B cell (primary cell): ENCODE data around the gene UPK3BL2. TPM values are rescaled to one million over a fixed set of nuclear protein-coding genes. Genes with fewer than 3 reads are reported as not detected.
"Not testable (repeated sequence)": the region's sequence is repeated elsewhere in the genome, so short reads cannot be mapped to it uniquely, and the experiment has no call there.

ENCODE experiments used
- ATAC-seq: fragments of 200-7000 bp; cut with Tn5 transposase; one replicate; pipeline ENCODE4 v1.10.0; 2021; ENCODE audit warnings: low read depth, mild to moderate bottlenecking, moderate number of reproducible peaks, moderate library complexity
- CTCF ChIA-PET: fragments of 350-600 bp; sonication (Branson Sonifier 250); formaldehyde crosslinking; loops from one replicate; lab custom pipeline; 2021; ENCODE audit warnings: antibody characterized with exemption, inconsistent platforms; lab: Charles Lee
- POLR2A ChIA-PET: fragments of 350-600 bp; sonication (Branson Sonifier 250); formaldehyde crosslinking; loops from one replicate; lab custom pipeline; 2021; ENCODE audit warnings: antibody characterized with exemption; lab: Charles Lee
- DNase-seq: peaks from one replicate; pipeline ENCODE4 v3.0.0; 2013
- H2AFZ ChIP-seq: 2 replicates; pipeline ENCODE4 v1.6.1; 2012; ENCODE audit warnings: mild to moderate bottlenecking, low read depth, low read length; ENCODE audit not compliant: insufficient read depth, poor library complexity, severe bottlenecking
- H3K27ac ChIP-seq, 2 donors: 1 replicate in 1 of 2; 2 replicates in 1 of 2; pipeline ENCODE4 v1.5.1; 2012 to 2013; ENCODE audit warnings: low read length in 2 of 2, mild to moderate bottlenecking in 2 of 2, moderate library complexity in 1 of 2
- H3K27me3 ChIP-seq, 4 experiments: fragments of 200-600 bp in 1 of 4; sonication (generic) in 1 of 4; replicated peaks in 1 of 4; 1 replicate in 2 of 4; 2 replicates in 2 of 4; pipeline versions ENCODE4 v1.6.1 to v1.7.0; 2013 to 2016; ENCODE audit warnings: low read length in 3 of 4, mild to moderate bottlenecking in 2 of 4, mixed read lengths in 1 of 4, moderate library complexity in 1 of 4; ENCODE audit not compliant: insufficient read depth in 4 of 4, control insufficient read depth in 3 of 4; ENCODE audit errors: control extremely low read depth in 1 of 4
- H3K36me3 ChIP-seq, 2 experiments: replicated peaks in 1 of 2; 1 replicate in 1 of 2; 2 replicates in 1 of 2; pipeline versions ENCODE4 v1.6.1 to v1.7.1; 2013; ENCODE audit warnings: low read length in 1 of 2; ENCODE audit not compliant: insufficient read depth in 2 of 2, control insufficient read depth in 1 of 2; ENCODE audit errors: control extremely low read depth in 1 of 2, extremely low read depth in 1 of 2
- H3K4me1 ChIP-seq, 2 donors: fragments of 200-600 bp in 1 of 2; sonication (generic) in 1 of 2; 1 replicate in 1 of 2; 2 replicates in 1 of 2; pipeline versions ENCODE4 v1.5.1 to v1.6.1; 2013 to 2017; ENCODE audit warnings: low read length in 2 of 2; ENCODE audit not compliant: control insufficient read depth in 2 of 2, insufficient read depth in 2 of 2
- H3K4me2 ChIP-seq: replicated peaks from 2 replicates; pipeline ENCODE3; 2012; ENCODE audit warnings: mild to moderate bottlenecking, low read depth, low read length; ENCODE audit not compliant: poor library complexity, severe bottlenecking
- H3K4me3 ChIP-seq, 5 experiments: fragments of 200-600 bp in 1 of 5; sonication (generic) in 1 of 5; 1 replicate in 3 of 5; 2 replicates in 2 of 5; pipeline versions ENCODE4 v1.5.1 to v1.7.0; 2011 to 2016; ENCODE audit warnings: low read length in 4 of 5, mild to moderate bottlenecking in 4 of 5, low read depth in 2 of 5, control low read depth in 1 of 5, moderate library complexity in 1 of 5; ENCODE audit not compliant: insufficient read depth in 1 of 5; ENCODE audit errors: control extremely low read depth in 1 of 5, extremely low read depth in 1 of 5
- H3K79me2 ChIP-seq: fragments of 200-600 bp; sonication (generic); one replicate; pipeline ENCODE4 v1.6.0; 2016; ENCODE audit warnings: low read length; ENCODE audit not compliant: control insufficient read depth, insufficient read depth
- H3K9ac ChIP-seq: fragments of 200-600 bp; sonication (generic); 2 replicates; pipeline ENCODE4 v1.6.1; 2017; ENCODE audit warnings: mild to moderate bottlenecking, low read length, moderate library complexity
- H3K9me3 ChIP-seq, 3 donors: one replicate each; pipeline versions ENCODE4 v1.6.1 to v1.7.1; 2013; ENCODE audit warnings: low read length in 2 of 3; ENCODE audit not compliant: control insufficient read depth in 2 of 3, insufficient read depth in 1 of 3; ENCODE audit errors: control extremely low read depth in 1 of 3
- H4K20me1 ChIP-seq: 2 replicates; pipeline ENCODE4 v1.6.0; 2012; ENCODE audit warnings: mild to moderate bottlenecking, low read length; ENCODE audit not compliant: insufficient read depth, control insufficient read depth, poor library complexity, severe bottlenecking
- H3K27ac Mint-ChIP-seq: one replicate; pipeline ENCODE4 v1.8.0; 2021; ENCODE audit warnings: mixed read lengths
- H3K27me3 Mint-ChIP-seq: one replicate; pipeline ENCODE4 v1.8.0; 2021; ENCODE audit warnings: mixed read lengths
- H3K4me1 Mint-ChIP-seq: one replicate; pipeline ENCODE4 v1.8.0; 2021; ENCODE audit warnings: mixed read lengths
- H3K4me3 Mint-ChIP-seq: one replicate; pipeline ENCODE4 v1.8.0; 2021; ENCODE audit warnings: mixed read lengths
- H3K9me3 Mint-ChIP-seq: one replicate; pipeline ENCODE4 v1.8.0; 2022; ENCODE audit warnings: mixed read lengths; ENCODE audit not compliant: insufficient read depth
- WGBS: methylation state at CpG from one replicate; pipeline ENCODE4 v1.1.5; 2013; ENCODE audit warnings: missing lambda C conversion rate; ENCODE audit not compliant: insufficient coverage; 5-methylcytosine and 5-hydroxymethylcytosine counted together
- intact Hi-C: fragments of 100-400 bp; cut with micrococcal nuclease; formaldehyde crosslinking; loops from one replicate; pipeline ENCODE4 v1.10.0; 2022
- polyA minus RNA-seq: library from RNA; depleted of rRNA, polyadenylated mRNA; stranded (reverse); fragments of >200 nt; gene quantifications from 2 replicates; pipeline ENCODE4 v1.2.3, GENCODE V29; 2012
- polyA plus RNA-seq: library from polyadenylated mRNA; depleted of rRNA; stranded (reverse); fragments of >200 nt; gene quantifications from 2 replicates; pipeline ENCODE4 v1.2.3, GENCODE V29; 2012
- total RNA-seq, 2 donors: library from RNA; stranded (reverse); fragments of 120-200 nt in 1 of 2; gene quantifications; 1 replicate in 1 of 2; 2 replicates in 1 of 2; pipeline versions ENCODE4 v1.2.3 to v1.2.4, GENCODE V29; 2013 to 2022

UPK3BL2 gene, protein sequence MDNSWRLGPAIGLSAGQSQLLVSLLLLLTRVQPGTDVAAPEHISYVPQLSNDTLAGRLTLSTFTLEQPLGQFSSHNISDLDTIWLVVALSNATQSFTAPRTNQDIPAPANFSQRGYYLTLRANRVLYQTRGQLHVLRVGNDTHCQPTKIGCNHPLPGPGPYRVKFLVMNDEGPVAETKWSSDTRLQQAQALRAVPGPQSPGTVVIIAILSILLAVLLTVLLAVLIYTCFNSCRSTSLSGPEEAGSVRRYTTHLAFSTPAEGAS
- 68.2 and 79.9 TPM in 2 replicates for total RNA-seq
- 12.9 TPM for total RNA-seq (2013)
- 127 and 143 TPM in 2 replicates for polyA plus RNA-seq
- 10.8 and 19.7 TPM in 2 replicates for polyA minus RNA-seq

DNA sequence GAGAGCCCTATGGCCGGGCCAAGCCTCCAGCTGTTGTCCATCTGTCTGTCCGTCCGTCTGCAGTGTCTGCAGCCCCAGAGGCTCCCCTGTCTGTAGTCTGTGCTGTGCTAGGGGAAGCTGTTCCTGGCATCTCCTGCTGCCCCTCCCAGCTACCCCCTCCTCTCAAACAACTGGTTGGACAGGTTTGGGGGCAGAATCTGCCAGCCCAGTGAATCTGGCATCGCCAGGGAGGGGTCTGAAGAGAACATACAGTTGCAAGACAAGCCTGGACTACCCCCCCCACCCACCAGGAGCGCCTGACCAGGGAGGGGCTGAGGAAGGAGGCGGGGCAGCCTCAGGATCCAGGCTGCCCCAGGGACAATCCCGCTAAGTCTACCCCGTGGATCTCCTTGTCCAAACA, at the start of gene UPK3BL2:
Gene UPK3BL2 (minus strand): TSS at position 101 of the 400 bp plus-strand sequence. CDS start 60 bp downstream, at position 41.
- DNase-seq, H3K4me2 ChIP-seq, H3K27ac Mint-ChIP-seq, H3K4me3 ChIP-seq, H3K4me1 ChIP-seq, H3K4me1 Mint-ChIP-seq, H3K4me3 Mint-ChIP-seq, POLR2A ChIA-PET, CTCF ChIA-PET, H3K27ac ChIP-seq, H3K79me2 ChIP-seq, H3K9ac ChIP-seq, H3K36me3 ChIP-seq, intact Hi-C loops, H3K9me3 Mint-ChIP-seq, H4K20me1 ChIP-seq, H2AFZ ChIP-seq, H3K9me3 ChIP-seq, ATAC-seq, H3K27me3 Mint-ChIP-seq, H3K27me3 ChIP-seq: not testable (repeated sequence)
- WGBS = no CpG with 5 or more reads among the region's 8 CpGs

DNA sequence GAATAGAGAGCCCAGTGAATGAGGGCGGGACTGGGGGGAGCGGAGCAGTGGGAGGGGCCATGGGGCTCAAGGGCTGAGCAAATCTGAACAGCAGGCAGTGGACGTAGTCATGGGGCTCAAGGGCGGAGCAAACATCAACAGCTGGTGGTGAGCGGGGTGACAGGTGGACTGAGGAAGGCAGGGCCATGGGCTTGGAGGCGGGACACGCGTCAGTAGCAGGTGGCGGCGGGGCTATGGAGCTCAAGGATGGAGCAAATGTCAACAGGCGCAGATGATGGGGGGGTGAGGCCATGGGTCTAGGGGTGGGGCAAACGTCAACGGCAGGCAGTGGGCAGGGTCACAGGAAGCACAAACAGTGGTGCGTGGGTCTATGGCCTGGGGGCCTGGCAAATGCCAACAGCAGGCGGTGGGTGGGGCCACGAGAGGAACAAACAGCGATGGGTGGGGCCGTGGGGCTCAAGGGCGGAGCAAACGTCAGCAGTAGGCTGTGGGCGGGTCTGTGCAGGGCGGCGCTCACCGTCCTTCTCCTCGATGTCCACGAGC, 49.1 kb upstream of the UPK3BL2 start:
- H2AFZ ChIP-seq, H3K79me2 ChIP-seq, H3K9me3 Mint-ChIP-seq, H3K27me3 Mint-ChIP-seq, H3K4me1 ChIP-seq, H3K27ac ChIP-seq, POLR2A ChIA-PET, H3K4me2 ChIP-seq, H3K9ac ChIP-seq, H3K4me3 ChIP-seq, H3K36me3 ChIP-seq, DNase-seq, H3K4me3 Mint-ChIP-seq, H3K27me3 ChIP-seq, H3K9me3 ChIP-seq, intact Hi-C loops, H3K27ac Mint-ChIP-seq, H4K20me1 ChIP-seq, H3K4me1 Mint-ChIP-seq, CTCF ChIA-PET: not testable (repeated sequence)
- no CpG with 5 or more reads among the region's 26 CpGs for WGBS
- ATAC-seq = peak; percentile 76

DNA sequence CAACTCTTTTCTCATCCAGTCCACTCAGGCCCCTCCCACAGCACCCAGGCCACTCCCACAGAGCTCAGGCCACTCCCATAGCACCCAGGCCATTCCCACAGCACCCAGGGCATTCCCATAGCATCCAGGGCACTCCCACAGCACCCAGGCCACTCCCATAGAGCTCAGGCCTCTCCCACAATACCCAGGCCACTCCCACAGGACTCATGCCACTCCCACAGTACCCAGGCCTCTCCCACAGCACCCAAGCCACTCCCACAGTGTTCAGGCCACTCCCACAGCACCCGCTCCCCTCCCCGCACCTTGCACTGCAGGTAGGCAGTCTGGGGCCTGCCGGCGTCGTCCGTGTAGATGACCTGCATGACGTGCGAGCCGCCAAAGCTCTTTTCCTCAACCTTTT, 46.4 kb upstream of the UPK3BL2 start:
- WGBS = no CpG with 5 or more reads among the region's 9 CpGs
- not testable (repeated sequence) for H3K4me1 Mint-ChIP-seq

DNA sequence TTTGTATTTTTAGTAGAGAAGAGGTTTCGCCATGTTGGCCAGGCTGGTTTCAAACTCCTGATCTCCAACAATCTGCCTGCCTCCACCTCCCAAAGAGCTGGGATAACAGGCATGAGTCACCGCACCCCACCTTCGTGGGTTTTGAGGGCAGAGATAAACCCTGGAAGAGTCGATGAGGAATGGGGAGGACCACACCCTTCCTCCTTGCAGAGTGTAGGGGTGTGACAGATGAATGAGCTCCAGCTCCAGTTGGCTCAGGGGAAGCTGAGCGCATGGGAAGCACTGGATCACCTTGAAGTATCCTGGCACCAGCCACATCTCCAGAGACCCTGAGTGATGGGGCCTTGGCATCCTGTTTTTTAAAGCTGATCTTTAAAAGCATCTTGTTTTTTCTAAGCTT, 40.0 kb upstream of the UPK3BL2 start:
- H3K79me2 ChIP-seq, H3K9me3 ChIP-seq, H4K20me1 ChIP-seq, DNase-seq, H3K27ac Mint-ChIP-seq, H3K4me2 ChIP-seq, ATAC-seq, H3K27me3 Mint-ChIP-seq, H3K36me3 ChIP-seq, CTCF ChIA-PET, H2AFZ ChIP-seq, H3K4me1 ChIP-seq, H3K27ac ChIP-seq, H3K4me1 Mint-ChIP-seq, H3K27me3 ChIP-seq, POLR2A ChIA-PET, H3K4me3 ChIP-seq, H3K9ac ChIP-seq, intact Hi-C loops, H3K9me3 Mint-ChIP-seq, H3K4me3 Mint-ChIP-seq: not testable (repeated sequence)
- WGBS = no CpG with 5 or more reads among the region's 5 CpGs

More for the DNA sequence above, 46.4 kb upstream of the UPK3BL2 start:
- H3K4me2 ChIP-seq, H3K4me3 ChIP-seq, H2AFZ ChIP-seq, H3K9me3 Mint-ChIP-seq, H4K20me1 ChIP-seq, DNase-seq, H3K27ac ChIP-seq, H3K27me3 ChIP-seq, H3K27ac Mint-ChIP-seq, H3K9ac ChIP-seq, H3K4me3 Mint-ChIP-seq, CTCF ChIA-PET, H3K36me3 ChIP-seq, POLR2A ChIA-PET, H3K4me1 ChIP-seq, H3K27me3 Mint-ChIP-seq, H3K9me3 ChIP-seq, intact Hi-C loops, H3K79me2 ChIP-seq: not testable (repeated sequence)
- ATAC-seq = peak; percentile 16
